Common myeloid progenitor, CD34-positive (primary cell): ENCODE data around the gene CEP85L.

ENCODE experiments used
- CTCF ChIA-PET: fragments of 350-600 bp; sonication (Branson Sonifier 250); formaldehyde crosslinking; loops from one replicate; lab custom pipeline; 2021; ENCODE audit warnings: antibody characterized with exemption; lab: Charles Lee
- POLR2A ChIA-PET: fragments of 350-600 bp; sonication (Branson Sonifier 250); formaldehyde crosslinking; loops from one replicate; lab custom pipeline; 2021; ENCODE audit warnings: antibody characterized with exemption; lab: Charles Lee
- DNase-seq, 3 donors: peaks; one replicate each; pipeline versions ENCODE4 v3.0.0 to v3.0.0-alpha.2; 2013
- H3K27ac ChIP-seq, 2 experiments: 1 replicate in 1 of 2; 2 replicates in 1 of 2; pipeline ENCODE4 v1.7.0; 2013; ENCODE audit warnings: inconsistent platforms in 2 of 2, low read length in 2 of 2, mild to moderate bottlenecking in 2 of 2, low read depth in 1 of 2, moderate library complexity in 1 of 2; ENCODE audit not compliant: severe bottlenecking in 2 of 2, insufficient read depth in 1 of 2, poor library complexity in 1 of 2
- H3K27me3 ChIP-seq, 5 experiments: replicated peaks in 2 of 5; 1 replicate in 3 of 5; 2 replicates in 2 of 5; pipeline versions ENCODE4 v1.6.1 to v1.7.0; 2013; ENCODE audit warnings: low read length in 4 of 5, mild to moderate bottlenecking in 2 of 5, moderate library complexity in 2 of 5, inconsistent platforms in 1 of 5; ENCODE audit not compliant: insufficient read depth in 5 of 5, control insufficient read depth in 4 of 5
- H3K36me3 ChIP-seq, 4 experiments: 1 replicate in 2 of 4; 2 replicates in 2 of 4; pipeline versions ENCODE4 v1.6.1 to v1.7.0; 2013; ENCODE audit warnings: low read length in 3 of 4, control low read depth in 1 of 4, mild to moderate bottlenecking in 1 of 4; ENCODE audit not compliant: control insufficient read depth in 4 of 4, insufficient read depth in 4 of 4
- H3K4me1 ChIP-seq, 4 experiments: 1 replicate in 3 of 4; 2 replicates in 1 of 4; pipeline versions ENCODE4 v1.6.1 to v1.7.1; 2013; ENCODE audit warnings: low read length in 3 of 4, mild to moderate bottlenecking in 3 of 4, control low read depth in 1 of 4, inconsistent platforms in 1 of 4, moderate library complexity in 1 of 4; ENCODE audit not compliant: control insufficient read depth in 4 of 4, insufficient read depth in 4 of 4; ENCODE audit errors: control extremely low read depth in 1 of 4
- H3K4me3 ChIP-seq, 7 experiments: 1 replicate in 4 of 7; 2 replicates in 3 of 7; pipeline versions ENCODE4 v1.5.1 to v1.7.0; 2013; ENCODE audit warnings: mild to moderate bottlenecking in 7 of 7, low read length in 6 of 7, moderate library complexity in 6 of 7, inconsistent platforms in 2 of 7, low read depth in 2 of 7, control low read depth in 1 of 7; ENCODE audit not compliant: insufficient read depth in 4 of 7, control insufficient read depth in 1 of 7; ENCODE audit errors: extremely low read depth in 1 of 7
- H3K9me3 ChIP-seq, 5 experiments: 1 replicate in 4 of 5; 2 replicates in 1 of 5; pipeline versions ENCODE4 v1.6.1 to v1.7.1; 2013; ENCODE audit warnings: low read length in 4 of 5, mild to moderate bottlenecking in 2 of 5, inconsistent platforms in 1 of 5, low read depth in 1 of 5, moderate library complexity in 1 of 5; ENCODE audit not compliant: control insufficient read depth in 4 of 5, insufficient read depth in 2 of 5; ENCODE audit errors: control extremely low read depth in 1 of 5
- WGBS: methylation state at CpG from one replicate; pipeline ENCODE4 v1.1.5; 2013; ENCODE audit not compliant: insufficient coverage; 5-methylcytosine and 5-hydroxymethylcytosine counted together

Gene CEP85L

GRCh38 chr6:118509009-118509617, 142.3 kb downstream of the CEP85L start:
- WGBS, result no CpG with 5 or more reads among the region's 3 CpGs
- ChIA-PET CTCF (no interaction called here), POLR2A (no interaction called here)
- Histone ChIP-seq H3K4me1 (no peaks in the 10 kb centered on the region), H3K9me3 (peaks cover 0 to under 1% (median 0%) of the 10 kb centered on the region in 5 experiments), H3K27ac (no peak overlapping the region), H3K4me3 (no peak overlapping the region), H3K36me3 (peaks cover 2 to 7% (median 6%) of the 10 kb centered on the region in 4 experiments), H3K27me3 (no peaks in the 10 kb centered on the region)
- peak; percentile 5 to 23 (median 19) for DNase-seq

- Histone ChIP-seq H3K4me3 (no peak overlapping the region), H3K27me3 (no peaks in the 10 kb centered on the region), H3K9me3 (peaks cover 0 to 4% (median 0%) of the 10 kb centered on the region in 5 experiments), H3K4me1 (no peaks in the 10 kb centered on the region), H3K36me3 (peaks cover 3 to 10% (median 8%) of the 10 kb centered on the region in 4 experiments), H3K27ac (no peak overlapping the region)
- POLR2A ChIA-PET, result no interaction called here
- 86% methylated on average over 1 of the region's 1 CpG for WGBS
- CTCF ChIA-PET, result interaction anchor here (1.3 kb wide), 1 partner anchor 224 kb away, joined by 3 read pairs; no protein-coding TSS in a partner anchor
- peak in 2 of 3 donors; percentile 15 to 35 for DNase-seq
Observed at GRCh38 chr6:118507636-118508035, 143.8 kb downstream of the CEP85L start.

DNA sequence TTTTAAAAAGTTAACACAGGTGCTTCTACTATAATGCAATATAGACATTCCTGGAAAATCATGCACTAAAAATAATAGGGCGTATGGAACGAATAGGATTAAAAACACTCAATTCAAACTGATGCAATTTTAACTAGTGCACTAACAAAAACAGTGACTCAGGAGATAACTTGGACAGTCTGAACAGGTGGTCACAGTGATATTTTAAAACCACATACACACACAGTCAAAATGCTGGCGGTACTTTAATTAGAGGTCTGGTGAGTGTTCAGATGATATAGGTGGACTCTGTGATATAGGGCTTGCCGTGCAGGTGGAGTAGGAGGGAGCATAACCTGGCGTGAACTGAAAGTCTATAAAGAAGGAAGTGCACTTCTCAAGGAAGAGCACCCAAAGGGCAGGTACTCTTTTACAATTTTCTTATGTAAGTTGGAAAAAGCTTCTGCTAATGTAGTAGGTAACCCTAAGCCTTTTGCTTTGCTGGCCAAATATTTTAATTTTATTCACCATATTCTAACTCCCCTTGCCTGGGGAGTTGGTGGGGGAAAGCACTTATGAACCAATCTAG, 145.2 kb downstream of the CEP85L start:
- POLR2A ChIA-PET, result no interaction called here
- Histone ChIP-seq H3K27ac (no peak overlapping the region), H3K4me3 (no peak overlapping the region), H3K4me1 (no peaks in the 10 kb centered on the region), H3K36me3 (peaks cover 8 to 21% (median 13%) of the 10 kb centered on the region in 4 experiments), H3K27me3 (no peaks in the 10 kb centered on the region), H3K9me3 (peaks cover 0 to 11% (median 1%) of the 10 kb centered on the region in 5 experiments)
- DNase-seq, result peak in 1 of 3 donors; percentile 10
- WGBS, result no CpG with 5 or more reads among the region's 5 CpGs
- CTCF ChIA-PET, result no interaction called here

DNA sequence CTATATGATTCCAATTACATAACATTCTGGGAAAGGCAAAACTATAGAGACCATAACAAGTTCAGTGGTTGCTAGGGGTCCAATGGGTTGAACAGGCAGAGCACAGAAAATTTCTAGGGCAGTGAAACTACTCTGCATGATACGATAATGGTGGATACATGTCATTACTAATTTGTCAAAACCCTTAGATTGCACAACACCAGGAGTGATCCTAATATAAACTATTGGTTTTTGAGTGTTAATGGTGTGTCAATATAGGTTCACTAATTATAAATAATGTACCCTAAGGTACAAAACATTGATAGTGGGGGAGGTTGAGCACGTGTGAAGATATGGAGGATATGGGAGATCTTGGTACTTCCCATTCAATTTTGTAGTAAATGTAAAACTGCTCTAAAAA, 145.7 kb downstream of the CEP85L start:
- Histone ChIP-seq H3K9me3 (peaks cover 0 to 15% (median 6%) of the 10 kb centered on the region in 5 experiments), H3K4me3 (no peak overlapping the region), H3K27ac (no peak overlapping the region), H3K4me1 (no peaks in the 10 kb centered on the region), H3K36me3 (peaks cover 8 to 26% (median 13%) of the 10 kb centered on the region in 4 experiments), H3K27me3 (no peaks in the 10 kb centered on the region)
- WGBS, result no CpG with 5 or more reads among the region's 2 CpGs
- DNase-seq, result no peak
- POLR2A ChIA-PET, result no interaction called here
- CTCF ChIA-PET, result no interaction called here

- H3K27me3 ChIP-seq, result no peaks in the 10 kb centered on the region
- 100% methylated on average over 2 of the region's 2 CpGs for WGBS
- DNase-seq, result peak in 1 of 3 donors; percentile 3
- no peak overlapping the region for H3K4me3 ChIP-seq
- ChIA-PET CTCF (no interaction called here), POLR2A (no interaction called here)
- H3K4me1 ChIP-seq, result no peaks in the 10 kb centered on the region
- H3K9me3 ChIP-seq, result peaks cover 0 to 21% (median 8%) of the 10 kb centered on the region in 5 experiments
- no peak overlapping the region for H3K27ac ChIP-seq
- peaks cover 8 to 29% (median 13%) of the 10 kb centered on the region in 4 experiments for H3K36me3 ChIP-seq
Observed at GRCh38 chr6:118504611-118505010, 146.8 kb downstream of the CEP85L start.

- Histone ChIP-seq H3K27ac (no peak overlapping the region), H3K4me3 (no peak overlapping the region), H3K27me3 (no peaks in the 10 kb centered on the region), H3K9me3 (peaks cover 0 to 21% (median 8%) of the 10 kb centered on the region in 5 experiments), H3K4me1 (no peaks in the 10 kb centered on the region), H3K36me3 (peaks cover 8 to 29% (median 14%) of the 10 kb centered on the region in 4 experiments)
- ChIA-PET CTCF (no interaction called here), POLR2A (no interaction called here)
- 0% methylated on average over 1 of the region's 2 CpGs for WGBS
- DNase-seq, result no peak
Observed at GRCh38 chr6:118502169-118502568, 149.2 kb downstream of the CEP85L start.

DNA sequence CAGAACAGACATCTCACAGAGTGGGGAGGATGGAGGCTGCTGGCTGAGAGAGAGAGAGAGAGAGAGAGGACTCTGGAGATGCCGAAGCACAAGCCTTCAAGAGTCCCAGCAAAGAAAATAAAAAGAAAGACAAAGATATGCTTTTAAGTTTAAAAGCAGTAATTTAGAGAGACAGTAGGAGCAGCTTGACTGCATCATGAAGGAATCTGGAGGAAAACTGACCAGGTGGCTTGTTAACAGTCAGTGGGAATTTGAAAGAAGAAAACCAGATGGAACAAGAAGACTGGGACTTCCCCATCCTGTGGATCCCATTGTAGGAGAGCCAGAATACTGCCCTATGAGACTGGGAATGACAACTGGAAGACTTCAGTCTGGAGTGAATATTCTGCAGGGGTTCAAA, 149.6 kb downstream of the CEP85L start:
- no peak overlapping the region for H3K27ac ChIP-seq
- no peaks in the 10 kb centered on the region for H3K4me1 ChIP-seq
- H3K4me3 ChIP-seq, result no peak overlapping the region
- H3K36me3 ChIP-seq, result peaks cover 8 to 33% (median 14%) of the 10 kb centered on the region in 4 experiments
- 100% methylated on average over 1 of the region's 1 CpG for WGBS
- no peaks in the 10 kb centered on the region for H3K27me3 ChIP-seq
- CTCF ChIA-PET, result no interaction called here
- H3K9me3 ChIP-seq, result peaks cover 0 to 21% (median 8%) of the 10 kb centered on the region in 5 experiments
- POLR2A ChIA-PET, result no interaction called here
- DNase-seq, result no peak
